GM12891 (cell line): ENCODE measurements around the gene RNFT2.

Experiments
- DNase-seq: peaks from one replicate; pipeline ENCODE4 v3.0.0; 2011; ENCODE audit warnings: low spot score; ENCODE audit not compliant: insufficient read length
- FAIRE-seq: peaks from 2 replicates; lab custom pipeline; 2011; peaks lifted over from hg19 to GRCh38; lab: Jason Lieb, UNC
- PAX5 ChIP-seq: IDR thresholded peaks from 2 replicates; pipeline ENCODE4 v1.6.1; 2011; ENCODE audit warnings: low read length, moderate library complexity, mild to moderate bottlenecking; ENCODE audit not compliant: insufficient read depth, severe bottlenecking
- POLR2A ChIP-seq: IDR thresholded peaks from 2 replicates; pipeline ENCODE4 v1.6.1; 2011; ENCODE audit warnings: low read depth, low read length, control low read depth
- POLR2AphosphoS5 ChIP-seq: IDR thresholded peaks from 2 replicates; pipeline ENCODE4 v1.6.1; 2011; ENCODE audit warnings: low read depth, low read length, control low read depth
- POU2F2 ChIP-seq: IDR thresholded peaks from 2 replicates; pipeline ENCODE4 v1.6.1; 2011; ENCODE audit warnings: low read depth, mild to moderate bottlenecking, control low read depth, low read length, moderate library complexity
- SPI1 ChIP-seq: IDR thresholded peaks from 2 replicates; pipeline ENCODE4 v1.6.1; 2011; ENCODE audit warnings: low read depth, low read length, control low read depth
- TAF1 ChIP-seq: IDR thresholded peaks from 2 replicates; pipeline ENCODE4 v1.6.1; 2011; ENCODE audit warnings: low read depth, low read length, control low read depth

RNFT2 gene

DNA sequence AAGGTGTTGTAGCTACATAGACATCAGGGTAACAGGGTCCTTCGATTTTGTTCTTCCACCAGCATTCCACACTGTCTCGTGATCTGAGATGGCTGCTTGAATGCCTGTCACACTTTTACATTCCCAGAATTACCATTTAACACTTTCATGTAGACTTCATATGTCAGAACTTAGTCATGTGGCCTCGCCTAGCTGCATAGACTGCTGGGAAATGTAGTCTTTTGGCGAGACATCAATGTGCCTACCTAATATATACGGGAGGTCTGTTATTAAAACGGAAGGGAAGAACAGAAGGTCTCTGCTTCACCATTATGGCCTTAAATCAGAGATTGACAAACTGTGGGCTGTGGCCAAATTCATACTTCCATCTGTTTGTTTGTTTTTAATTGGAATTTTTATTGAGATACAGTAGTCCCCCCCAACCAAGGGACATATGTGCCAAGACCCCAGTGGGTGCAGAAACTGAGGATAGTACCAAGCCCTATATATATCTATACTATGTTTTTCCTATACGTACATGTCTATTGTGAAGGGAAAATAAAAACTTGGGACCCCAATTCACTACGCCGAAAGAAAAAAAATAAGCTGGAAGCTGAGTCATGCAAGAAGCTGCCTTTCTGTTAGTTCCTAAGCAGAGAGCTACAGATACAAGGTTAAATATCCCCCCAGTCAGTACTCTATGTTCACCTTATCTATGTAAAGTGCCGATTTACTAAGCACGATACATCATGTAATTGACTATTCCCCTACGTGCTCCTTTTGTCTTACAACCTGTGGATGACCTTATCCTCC is 154.4 kb downstream of the RNFT2 start:
- no peak for TF ChIP-seq POLR2A
- TF ChIP-seq PAX5, result no peak
- TF ChIP-seq SPI1, result no peak
- TF ChIP-seq POLR2AphosphoS5, result no peak
- TF ChIP-seq TAF1, result no peak
- TF ChIP-seq POU2F2, result no peak
- FAIRE-seq (no peak), DNase-seq (no peak)

DNA sequence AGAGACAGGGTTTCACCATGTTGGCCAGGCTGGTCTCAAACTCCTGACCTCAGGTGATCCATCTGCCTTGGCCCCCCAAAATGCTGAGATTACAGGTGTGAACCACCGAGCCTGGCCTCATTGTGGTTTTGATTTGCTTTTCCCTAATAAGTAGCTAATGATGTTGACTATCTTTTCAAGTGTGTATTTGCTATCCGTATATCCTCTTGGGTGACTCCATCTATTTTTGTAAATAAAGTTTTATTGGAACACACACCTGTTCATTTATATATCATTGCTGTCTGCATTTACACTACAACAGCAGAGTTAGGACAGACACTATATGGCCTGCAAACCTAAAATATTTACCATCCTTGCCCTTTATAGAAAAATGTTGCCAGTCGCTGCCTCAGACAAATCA is 156.8 kb downstream of the RNFT2 start:
- no peak for TF ChIP-seq POLR2A
- TF ChIP-seq POU2F2, result no peak
- no peak for TF ChIP-seq POLR2AphosphoS5
- no peak for TF ChIP-seq TAF1
- TF ChIP-seq PAX5, result no peak
- no peak for TF ChIP-seq SPI1
- no peak for FAIRE-seq
- no peak for DNase-seq

DNA sequence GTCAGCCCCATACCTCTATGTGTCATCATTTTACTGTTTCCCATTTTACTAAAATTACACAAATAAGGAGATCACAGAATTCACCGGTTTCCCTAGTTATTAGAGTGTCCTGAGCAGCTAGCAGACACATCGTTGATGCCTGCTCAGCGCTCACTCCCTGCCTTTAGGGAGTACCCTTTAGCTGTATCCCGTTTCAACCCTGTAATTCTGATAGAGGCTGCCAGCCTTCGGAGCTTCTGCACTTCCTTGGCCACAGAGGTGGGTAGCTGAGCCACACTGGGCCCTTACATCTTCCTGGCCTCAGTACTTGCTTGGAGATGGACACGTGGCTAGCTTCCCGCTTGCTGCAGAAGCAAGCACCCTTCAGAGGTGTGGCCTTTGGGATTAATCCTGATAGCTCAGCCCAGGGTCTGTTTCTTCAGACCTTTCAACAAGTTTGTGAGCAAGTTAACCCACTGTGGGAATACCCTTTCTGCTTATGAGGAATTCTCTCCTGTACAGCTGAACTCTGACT is 158.4 kb downstream of the RNFT2 start:
- TF ChIP-seq POU2F2 (no peak), POLR2A (no peak), TAF1 (no peak), PAX5 (no peak), POLR2AphosphoS5 (no peak), SPI1 (no peak)
- DNase-seq (no peak), FAIRE-seq (no peak)

DNA sequence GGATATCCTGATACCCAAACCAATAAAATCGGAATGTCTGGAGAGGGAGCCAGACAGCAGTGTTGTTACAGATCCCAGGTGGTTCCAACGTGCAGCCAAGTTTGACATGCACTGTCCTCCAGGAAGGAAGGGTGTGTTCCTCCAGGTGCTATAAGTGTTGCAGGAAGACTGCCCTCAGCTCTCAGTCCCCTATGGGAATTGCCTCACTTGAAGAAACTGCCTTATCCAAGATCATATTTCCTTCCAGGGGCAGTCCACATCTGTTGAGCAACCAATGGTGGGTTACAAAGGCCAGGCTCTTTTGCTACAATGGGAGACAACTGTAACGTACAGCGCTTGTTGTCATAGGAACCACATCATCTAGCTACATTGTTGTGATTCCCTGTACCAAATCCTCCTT is 159.4 kb downstream of the RNFT2 start:
- TF ChIP-seq SPI1, result no peak
- no peak for TF ChIP-seq TAF1
- TF ChIP-seq POLR2A, result no peak
- TF ChIP-seq PAX5, result no peak
- TF ChIP-seq POLR2AphosphoS5, result no peak
- TF ChIP-seq POU2F2, result no peak
- DNase-seq (no peak), FAIRE-seq (no peak)

DNA sequence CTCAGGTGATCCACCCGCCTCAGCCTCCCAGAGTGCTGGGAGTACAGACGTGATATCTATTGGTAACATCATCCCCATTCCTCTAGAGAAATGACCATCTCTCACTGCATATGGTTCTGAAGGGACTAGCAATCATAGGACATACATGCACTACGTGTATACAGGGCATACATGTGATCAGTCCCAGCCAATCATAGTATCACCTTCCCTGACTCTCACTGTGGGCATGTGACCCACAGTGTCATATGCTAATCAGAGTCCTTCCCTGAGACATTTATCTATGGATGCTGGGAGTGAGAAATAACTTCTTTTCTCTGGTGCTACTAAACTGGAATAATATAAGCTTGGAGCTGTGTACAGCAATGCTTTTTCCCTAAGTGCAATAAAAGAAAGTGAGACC is 160.6 kb downstream of the RNFT2 start:
- TF ChIP-seq TAF1, result no peak
- no peak for TF ChIP-seq SPI1
- no peak for FAIRE-seq
- no peak for DNase-seq

DNA sequence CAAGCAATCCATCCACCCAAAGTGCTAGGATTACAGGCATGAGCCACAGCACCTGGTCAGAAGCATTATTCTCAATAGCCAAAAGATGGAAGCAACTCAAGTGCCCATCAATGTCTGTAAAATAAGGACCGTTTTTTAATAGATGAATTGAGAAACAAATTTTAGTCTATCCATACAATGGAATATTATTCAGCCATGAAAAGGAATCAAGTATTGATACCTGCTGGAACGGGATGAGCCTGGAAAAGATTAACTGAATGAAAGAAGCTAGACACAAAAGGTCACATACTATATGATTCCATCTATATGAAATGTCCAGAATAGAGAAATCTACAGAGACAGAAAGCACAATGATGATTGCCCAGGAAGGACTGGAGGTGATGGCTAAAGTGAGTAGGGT is 163.5 kb downstream of the RNFT2 start:
- no peak for TF ChIP-seq PAX5
- no peak for FAIRE-seq
- no peak for DNase-seq
